HG03439 (cell line): ENCODE results near the gene UACA.
"Not testable (repeated sequence)": the region's sequence is repeated elsewhere in the genome, so short reads cannot be mapped to it uniquely, and the experiment has no call there.

ENCODE experiments used
- ATAC-seq: cut with Tn5 transposase; IDR thresholded peaks from one replicate; pipeline ENCODE4 v1.9.1; 2021; ENCODE audit warnings: mild to moderate bottlenecking, moderate library complexity; ENCODE audit not compliant: unreplicated experiment

Gene UACA

GRCh38 chr15:70669006-70669602 lies 94.3 kb downstream of the UACA start:
- ATAC-seq, result peak; percentile 83

GRCh38 chr15:70665599-70665998 lies 97.8 kb downstream of the UACA start:
- ATAC-seq, result no peak

- no peak for ATAC-seq
Measured at GRCh38 chr15:70664494-70664893, 98.9 kb downstream of the UACA start.

- not testable (repeated sequence) for ATAC-seq
Measured at GRCh38 chr15:70663069-70663468, 100.3 kb downstream of the UACA start.

- no peak for ATAC-seq
Measured at GRCh38 chr15:70659662-70660061, 103.7 kb downstream of the UACA start.

- ATAC-seq, result no peak
Measured at GRCh38 chr15:70658641-70659040, 104.7 kb downstream of the UACA start.

GRCh38 chr15:70653426-70653825 lies 109.9 kb downstream of the UACA start:
- ATAC-seq, result no peak

GRCh38 chr15:70652341-70652740 lies 111.0 kb downstream of the UACA start:
- no peak for ATAC-seq

GRCh38 chr15:70651303-70651845 lies 112.0 kb downstream of the UACA start:
- no peak for ATAC-seq

GRCh38 chr15:70650567-70651302 lies 112.6 kb downstream of the UACA start:
- ATAC-seq, result no peak

- ATAC-seq, result no peak
Measured at GRCh38 chr15:70647396-70647795, 116.0 kb downstream of the UACA start.

- ATAC-seq, result no peak
Measured at GRCh38 chr15:70646169-70646568, 117.2 kb downstream of the UACA start.

- ATAC-seq, result no peak
Measured at GRCh38 chr15:70643783-70644125, 119.6 kb downstream of the UACA start.

- no peak for ATAC-seq
Measured at GRCh38 chr15:70643106-70643782, 120.1 kb downstream of the UACA start.

GRCh38 chr15:70636540-70637165 lies 126.7 kb downstream of the UACA start:
- no peak for ATAC-seq

- no peak for ATAC-seq
Measured at GRCh38 chr15:70635895-70636294, 127.5 kb downstream of the UACA start.

GRCh38 chr15:70633991-70634390 lies 129.4 kb downstream of the UACA start:
- no peak for ATAC-seq

GRCh38 chr15:70633103-70633831 lies 130.1 kb downstream of the UACA start:
- ATAC-seq, result no peak

- ATAC-seq, result no peak
Measured at GRCh38 chr15:70632491-70633102, 130.8 kb downstream of the UACA start.

GRCh38 chr15:70632079-70632478 lies 131.3 kb downstream of the UACA start:
- no peak for ATAC-seq
